ENCODE results near the gene LRRC4. TPM values are rescaled to one million over a fixed set of nuclear protein-coding genes. Genes with fewer than 3 reads are reported as not detected.

The LRRC4 gene
- total and polyA plus RNA-seq, 7 donors: 0.60 to 1.8 (median 1.4) TPM

GRCh38 chr7:127979113-127979727 is 52.0 kb downstream of the LRRC4 start:
- H3K4me3 ChIP-seq: no peak overlapping the region
- intact Hi-C loops (cut with DNase I): no loop called here
- no peaks in the 10 kb centered on the region for H3K36me3 ChIP-seq
- peaks cover 0 to 10% (median 7%) of the 10 kb centered on the region in 4 donors for H3K4me1 ChIP-seq
- TF ChIP-seq CTCF (IDR thresholded peaks at IDR 0.05) (no peak), POLR2A (IDR thresholded peaks at IDR 0.05) (no peak), EP300 (IDR thresholded peaks at IDR 0.05) (no peak), POLR2AphosphoS5 (IDR thresholded peaks at IDR 0.05) (no peak)
- WGBS, 2 donors: 87 to 90% methylated on average over 9 of the region's 9 CpGs
- H3K27ac ChIP-seq: no peak overlapping the region
- no peaks in the 10 kb centered on the region for H3K27me3 ChIP-seq
- H3K9me3 ChIP-seq: peaks cover 0 to 2% (median 0%) of the 10 kb centered on the region in 4 donors
- DNase-seq: no peak

- Histone ChIP-seq H3K27me3 (no peaks in the 10 kb centered on the region), H3K36me3 (no peaks in the 10 kb centered on the region), H3K4me1 (peaks cover 0 to 13% (median 11%) of the 10 kb centered on the region in 4 donors), H3K9me3 (peaks cover 0 to 2% (median 0%) of the 10 kb centered on the region in 4 donors), H3K27ac (no peak overlapping the region), H3K4me3 (no peak overlapping the region)
- intact Hi-C loops (cut with DNase I): no loop called here
- no peak for DNase-seq
- TF ChIP-seq POLR2A (IDR thresholded peaks at IDR 0.05) (no peak), CTCF (IDR thresholded peaks at IDR 0.05) (no peak), EP300 (IDR thresholded peaks at IDR 0.05) (no peak), POLR2AphosphoS5 (IDR thresholded peaks at IDR 0.05) (no peak)
- WGBS, 2 donors: 97 to 98% methylated on average over 4 of the region's 4 CpGs
Observed at GRCh38 chr7:127978421-127978820, 52.8 kb downstream of the LRRC4 start.

Other genes starting within 250 kb of the LRRC4 start
- 1 to 10 TPM in 1 of 4 donors, under 1 TPM in 2, not detected in 1; 0.16 to 1.4 (median 0.27) TPM for gene LEP, start 209.8 kb upstream of the LRRC4 start, total RNA-seq
- 1 to 10 TPM in 1 of 3 donors, not detected in 2; 5.4 TPM for gene LEP, start 209.8 kb upstream of the LRRC4 start, polyA plus RNA-seq

All from sigmoid colon (tissue), 7 donors.